Karpas-422 (cell line): ENCODE data around the gene GRM1. TPM values are rescaled to one million over a fixed set of nuclear protein-coding genes. Genes with fewer than 3 reads are reported as not detected.
"Not testable (repeated sequence)": the region's sequence is repeated elsewhere in the genome, so short reads cannot be mapped to it uniquely, and the experiment has no call there.

Experiments used
- DNase-seq: peaks from one replicate; pipeline ENCODE4 v3.0.0-alpha.2; 2015
- H2AFZ ChIP-seq: fragments of 200-600 bp; sonication (generic); 2 replicates; pipeline ENCODE4 v1.6.1; 2014; ENCODE audit warnings: antibody characterized with exemption, low read length, mixed read lengths
- H3K27ac ChIP-seq: fragments of 200-600 bp; sonication (generic); 2 replicates; pipeline ENCODE4 v1.5.1; 2014; ENCODE audit warnings: mild to moderate bottlenecking, low read length, moderate library complexity
- H3K27me3 ChIP-seq: fragments of 200-600 bp; sonication (generic); 2 replicates; pipeline ENCODE4 v1.6.1; 2014; ENCODE audit warnings: low read length, mixed read lengths
- H3K36me3 ChIP-seq: fragments of 200-600 bp; sonication (generic); 2 replicates; pipeline ENCODE4 v1.6.1; 2014; ENCODE audit warnings: low read length, mixed read lengths; ENCODE audit not compliant: insufficient read depth
- H3K4me1 ChIP-seq: fragments of 200-600 bp; sonication (generic); 2 replicates; pipeline ENCODE4 v1.6.1; 2014; ENCODE audit warnings: mild to moderate bottlenecking, low read length, mixed read lengths
- H3K4me2 ChIP-seq: fragments of 200-600 bp; sonication (generic); 2 replicates; pipeline ENCODE4 v1.6.1; 2014; ENCODE audit warnings: low read length, low read depth, mild to moderate bottlenecking; ENCODE audit not compliant: poor library complexity, severe bottlenecking
- H3K4me3 ChIP-seq: fragments of 200-600 bp; sonication (generic); 2 replicates; pipeline ENCODE4 v1.5.1; 2014; ENCODE audit warnings: mild to moderate bottlenecking, antibody characterized with exemption, low read length, mixed read lengths
- H3K79me2 ChIP-seq: fragments of 200-600 bp; sonication (generic); 2 replicates; pipeline ENCODE4 v1.6.1; 2014; ENCODE audit warnings: mild to moderate bottlenecking, low read length, mixed read lengths
- H3K9ac ChIP-seq: fragments of 200-600 bp; sonication (generic); 2 replicates; pipeline ENCODE4 v1.6.0; 2014; ENCODE audit warnings: low read length
- H3K9me2 ChIP-seq: fragments of 200-600 bp; sonication (generic), shearing (Covaris generic); replicated peaks from 2 replicates; pipeline ENCODE4 v1.6.0; 2014; ENCODE audit warnings: mild to moderate bottlenecking, low read length, moderate library complexity; ENCODE audit not compliant: insufficient read depth
- H3K9me3 ChIP-seq: fragments of 300-700, 200-600 bp; sonication (generic); 2 replicates; pipeline ENCODE4 v1.6.1; 2014; ENCODE audit warnings: low read length, mixed read lengths
- H4K20me1 ChIP-seq: fragments of 200-600 bp; sonication (generic); 2 replicates; pipeline ENCODE4 v1.6.1; 2014; ENCODE audit warnings: mild to moderate bottlenecking, antibody characterized with exemption, low read length, low read depth; ENCODE audit not compliant: insufficient read depth
- total RNA-seq: library from RNA; depleted of rRNA; stranded (reverse); fragments of >200 nt; shearing (Covaris generic); gene quantifications from 2 replicates; pipeline ENCODE4 v1.2.3, GENCODE V29; 2014; ENCODE audit warnings: low replicate concordance

GRM1 gene
- total RNA-seq, 1 experiment from 2014 or later: 1.2 TPM

GRCh38 chr6:146243646-146244045 is 214.8 kb downstream of the GRM1 start:
- H3K4me1 ChIP-seq, H3K27me3 ChIP-seq, H3K27ac ChIP-seq, DNase-seq, H3K9me2 ChIP-seq, H3K4me3 ChIP-seq, H4K20me1 ChIP-seq, H3K9ac ChIP-seq, H3K9me3 ChIP-seq, H3K79me2 ChIP-seq, H3K4me2 ChIP-seq, H2AFZ ChIP-seq, H3K36me3 ChIP-seq: not testable (repeated sequence)

- no peak overlapping the region for H3K4me2 ChIP-seq
- no peaks in the 10 kb centered on the region for H3K9me2 ChIP-seq
- no peak overlapping the region for H2AFZ ChIP-seq
- no peak for DNase-seq
- no peaks in the 10 kb centered on the region for H3K79me2 ChIP-seq
- H3K27me3 ChIP-seq: no peaks in the 10 kb centered on the region
- no peaks in the 10 kb centered on the region for H3K4me1 ChIP-seq
- no peaks in the 10 kb centered on the region for H3K36me3 ChIP-seq
- H3K4me3 ChIP-seq: no peak overlapping the region
- H3K9me3 ChIP-seq: no peaks in the 10 kb centered on the region
- no peaks in the 10 kb centered on the region for H4K20me1 ChIP-seq
- H3K9ac ChIP-seq: no peak overlapping the region
- H3K27ac ChIP-seq: no peak overlapping the region
These were observed 215.8 kb downstream of the GRM1 start for GRCh38 chr6:146244630-146245143.

GRCh38 chr6:146246028-146246427 is 217.2 kb downstream of the GRM1 start:
- Histone ChIP-seq H3K9me2 (no peaks in the 10 kb centered on the region), H3K4me3 (no peak overlapping the region), H3K9me3 (no peaks in the 10 kb centered on the region), H3K79me2 (no peaks in the 10 kb centered on the region), H3K36me3 (no peaks in the 10 kb centered on the region), H3K4me2 (no peak overlapping the region), H3K4me1 (no peaks in the 10 kb centered on the region), H3K27ac (no peak overlapping the region), H2AFZ (no peak overlapping the region), H3K9ac (no peak overlapping the region), H4K20me1 (no peaks in the 10 kb centered on the region), H3K27me3 (no peaks in the 10 kb centered on the region)
- DNase-seq: no peak

GRCh38 chr6:146253691-146254090 is 224.8 kb downstream of the GRM1 start:
- Histone ChIP-seq H2AFZ (no peak overlapping the region), H3K9me3 (no peaks in the 10 kb centered on the region), H3K27me3 (no peaks in the 10 kb centered on the region), H3K4me3 (no peak overlapping the region), H3K36me3 (no peaks in the 10 kb centered on the region), H3K4me1 (no peaks in the 10 kb centered on the region), H3K79me2 (no peaks in the 10 kb centered on the region), H3K27ac (no peak overlapping the region), H3K9me2 (no peaks in the 10 kb centered on the region), H4K20me1 (no peaks in the 10 kb centered on the region), H3K9ac (no peak overlapping the region), H3K4me2 (no peak overlapping the region)
- no peak for DNase-seq

GRCh38 chr6:146258206-146258605 is 229.3 kb downstream of the GRM1 start:
- no peaks in the 10 kb centered on the region for H3K27me3 ChIP-seq
- H4K20me1 ChIP-seq: no peaks in the 10 kb centered on the region
- H3K9ac ChIP-seq: no peak overlapping the region
- no peaks in the 10 kb centered on the region for H3K4me1 ChIP-seq
- no peak overlapping the region for H3K4me2 ChIP-seq
- H3K79me2 ChIP-seq: no peaks in the 10 kb centered on the region
- H2AFZ ChIP-seq: no peak overlapping the region
- H3K36me3 ChIP-seq: no peaks in the 10 kb centered on the region
- H3K4me3 ChIP-seq: no peak overlapping the region
- H3K27ac ChIP-seq: no peak overlapping the region
- DNase-seq: no peak
- H3K9me3 ChIP-seq: no peaks in the 10 kb centered on the region
- no peaks in the 10 kb centered on the region for H3K9me2 ChIP-seq

- no peak overlapping the region for H3K27ac ChIP-seq
- H3K4me2 ChIP-seq: no peak overlapping the region
- H4K20me1 ChIP-seq: no peaks in the 10 kb centered on the region
- H3K36me3 ChIP-seq: no peaks in the 10 kb centered on the region
- H3K9ac ChIP-seq: no peak overlapping the region
- no peaks in the 10 kb centered on the region for H3K79me2 ChIP-seq
- no peak overlapping the region for H3K4me3 ChIP-seq
- no peaks in the 10 kb centered on the region for H3K9me2 ChIP-seq
- H2AFZ ChIP-seq: no peak overlapping the region
- H3K27me3 ChIP-seq: no peaks in the 10 kb centered on the region
- no peaks in the 10 kb centered on the region for H3K4me1 ChIP-seq
- no peak for DNase-seq
- no peaks in the 10 kb centered on the region for H3K9me3 ChIP-seq
These were observed 232.0 kb downstream of the GRM1 start for GRCh38 chr6:146260886-146261285.

GRCh38 chr6:146265056-146265455 is 236.2 kb downstream of the GRM1 start:
- no peak for DNase-seq
- H3K27ac ChIP-seq: no peak overlapping the region
- H3K4me1 ChIP-seq: no peaks in the 10 kb centered on the region
- H3K9ac ChIP-seq: no peak overlapping the region
- no peaks in the 10 kb centered on the region for H4K20me1 ChIP-seq
- no peak overlapping the region for H3K4me2 ChIP-seq
- no peaks in the 10 kb centered on the region for H3K9me2 ChIP-seq
- no peak overlapping the region for H2AFZ ChIP-seq
- H3K4me3 ChIP-seq: no peak overlapping the region
- H3K9me3 ChIP-seq: no peaks in the 10 kb centered on the region
- H3K79me2 ChIP-seq: no peaks in the 10 kb centered on the region
- H3K36me3 ChIP-seq: no peaks in the 10 kb centered on the region
- H3K27me3 ChIP-seq: no peaks in the 10 kb centered on the region

- no peak overlapping the region for H2AFZ ChIP-seq
These were observed 238.6 kb downstream of the GRM1 start for GRCh38 chr6:146267447-146267846.

GRCh38 chr6:146267946-146268345 is 239.1 kb downstream of the GRM1 start:
- H3K4me2 ChIP-seq: no peak overlapping the region
- DNase-seq: no peak
- H3K9me2 ChIP-seq: no peaks in the 10 kb centered on the region

More at GRCh38 chr6:146267447-146267846, 238.6 kb downstream of the GRM1 start:
- Histone ChIP-seq H3K4me1 (no peaks in the 10 kb centered on the region), H3K36me3 (no peaks in the 10 kb centered on the region), H3K4me2 (no peak overlapping the region), H3K9me3 (no peaks in the 10 kb centered on the region), H3K27me3 (no peaks in the 10 kb centered on the region), H4K20me1 (no peaks in the 10 kb centered on the region), H3K27ac (no peak overlapping the region), H3K9me2 (no peaks in the 10 kb centered on the region), H3K4me3 (no peak overlapping the region), H3K9ac (no peak overlapping the region), H3K79me2 (no peaks in the 10 kb centered on the region)
- DNase-seq: no peak

More at GRCh38 chr6:146267946-146268345, 239.1 kb downstream of the GRM1 start:
- H3K4me3 ChIP-seq: no peak overlapping the region
- H4K20me1 ChIP-seq: no peaks in the 10 kb centered on the region
- H3K4me1 ChIP-seq: no peaks in the 10 kb centered on the region
- no peak overlapping the region for H3K27ac ChIP-seq
- no peak overlapping the region for H2AFZ ChIP-seq
- H3K9ac ChIP-seq: no peak overlapping the region
- H3K36me3 ChIP-seq: no peaks in the 10 kb centered on the region
- no peaks in the 10 kb centered on the region for H3K9me3 ChIP-seq
- H3K27me3 ChIP-seq: no peaks in the 10 kb centered on the region
- H3K79me2 ChIP-seq: no peaks in the 10 kb centered on the region
